PFSK-1 (cell line): ENCODE data around the gene MMP28.

Experiments used
- FOXP2 ChIP-seq: optimal IDR thresholded peaks from 2 replicates; pipeline ENCODE3; 2011; ENCODE audit warnings: borderline replicate concordance, control low read depth, inconsistent platforms; ENCODE audit not compliant: insufficient read depth; ENCODE audit errors: extremely low read length, extremely low read depth
- POLR2AphosphoS5 ChIP-seq: IDR thresholded peaks from 2 replicates; pipeline ENCODE4 v1.6.1; 2012; ENCODE audit warnings: low read depth, mild to moderate bottlenecking, control low read depth, low read length, moderate library complexity
- REST ChIP-seq, 2 experiments: IDR thresholded peaks; 2 replicates each; pipeline versions ENCODE4 v1.6.1 to v1.8.0; 2011 to 2012; ENCODE audit warnings: low read depth in 2 of 2, low read length in 2 of 2, control low read depth in 1 of 2, inconsistent platforms in 1 of 2, mild to moderate bottlenecking in 1 of 2, moderate library complexity in 1 of 2; ENCODE audit not compliant: insufficient read depth in 1 of 2
- SIN3A ChIP-seq: IDR thresholded peaks from 2 replicates; pipeline ENCODE4 v1.6.1; 2012; ENCODE audit warnings: mild to moderate bottlenecking, low read length, moderate library complexity, borderline replicate concordance; ENCODE audit not compliant: insufficient read depth
- TAF1 ChIP-seq: IDR thresholded peaks from 2 replicates; pipeline ENCODE4 v1.6.1; 2012; ENCODE audit warnings: low read length, control low read depth, borderline replicate concordance; ENCODE audit not compliant: insufficient read depth

MMP28 gene

GRCh38 chr17:35780950-35781349 is 14.5 kb downstream of the MMP28 start:
- TF ChIP-seq SIN3A (no peak), POLR2AphosphoS5 (no peak), TAF1 (no peak), FOXP2 (no peak), REST (IDR thresholded peaks at IDR 0.05; ENCODE audit: insufficient read depth in 1 of 2, low read depth in 2 of 2, low read length in 2 of 2) (no peak)

GRCh38 chr17:35778641-35779196 is 16.7 kb downstream of the MMP28 start:
- TF ChIP-seq REST (IDR thresholded peaks at IDR 0.05; ENCODE audit: insufficient read depth in 1 of 2, low read depth in 2 of 2, low read length in 2 of 2) (no peak), FOXP2 (no peak), SIN3A (no peak), TAF1 (no peak), POLR2AphosphoS5 (no peak)

- TF ChIP-seq TAF1 (no peak), POLR2AphosphoS5 (no peak), FOXP2 (no peak)
These were observed 19.9 kb downstream of the MMP28 start for GRCh38 chr17:35775583-35775982.

GRCh38 chr17:35775039-35775438 is 20.4 kb downstream of the MMP28 start:
- TF ChIP-seq SIN3A = no peak

GRCh38 chr17:35774499-35774898 is 20.9 kb downstream of the MMP28 start:
- TF ChIP-seq SIN3A = no peak
- no peak for TF ChIP-seq REST (IDR thresholded peaks at IDR 0.05; ENCODE audit: insufficient read depth in 1 of 2, low read depth in 2 of 2, low read length in 2 of 2)
- TF ChIP-seq FOXP2 = no peak
- TF ChIP-seq POLR2AphosphoS5 = no peak
- TF ChIP-seq TAF1 = no peak; the same call in 1 of the 2 replicates

- TF ChIP-seq TAF1 = peak; percentile 31; the same call in 1 of the 2 replicates
- peak in 1 of 2 experiments; percentile 51; a peak in 2 of 4 replicates for TF ChIP-seq REST (IDR thresholded peaks at IDR 0.05; ENCODE audit: insufficient read depth in 1 of 2, low read depth in 2 of 2, low read length in 2 of 2)
- peak; percentile 27 for TF ChIP-seq FOXP2
- peak; percentile 39; the same call in 1 of the 2 replicates for TF ChIP-seq POLR2AphosphoS5
- TF ChIP-seq SIN3A = no peak
These were observed 21.6 kb downstream of the MMP28 start for GRCh38 chr17:35773679-35774425.
